ENCODE measurements around the gene LXN.

The LXN gene

GRCh38 chr3:158668506-158668905 lies 3.9 kb downstream of the LXN start:
- DNase-seq (ENCODE audit: low read depth) = no peak

- DNase-seq (ENCODE audit: low read depth) = no peak
Observed at GRCh38 chr3:158666416-158666815, 6.0 kb downstream of the LXN start.

- DNase-seq (ENCODE audit: low read depth) = no peak
Observed at GRCh38 chr3:158663832-158664231, 8.6 kb downstream of the LXN start.

- no peak for DNase-seq (ENCODE audit: low read depth)
Observed at GRCh38 chr3:158663246-158663645, 9.2 kb downstream of the LXN start.

GRCh38 chr3:158660711-158661110 lies 11.7 kb downstream of the LXN start:
- no peak for DNase-seq (ENCODE audit: low read depth)

GRCh38 chr3:158659454-158660237 lies 12.8 kb downstream of the LXN start:
- DNase-seq (ENCODE audit: low read depth) = no peak

GRCh38 chr3:158658889-158659288 lies 13.6 kb downstream of the LXN start:
- DNase-seq (ENCODE audit: low read depth) = no peak

GRCh38 chr3:158652463-158652862 lies 20.0 kb downstream of the LXN start:
- no peak for DNase-seq (ENCODE audit: low read depth)

- no peak for DNase-seq (ENCODE audit: low read depth)
Observed at GRCh38 chr3:158651192-158651591, 21.3 kb downstream of the LXN start.

- DNase-seq (ENCODE audit: low read depth) = no peak
Observed at GRCh38 chr3:158649791-158650190, 22.7 kb downstream of the LXN start.

GRCh38 chr3:158644345-158644908 lies 28.0 kb downstream of the LXN start, which contains the start of gene GFM1:
TSS of gene GFM1 (plus strand) at chr3:158644527. CDS start at chr3:158644635, 108 bp downstream.
- peak; percentile 88 for DNase-seq (ENCODE audit: low read depth)

GRCh38 chr3:158642474-158643210 lies 29.8 kb downstream of the LXN start:
- DNase-seq (ENCODE audit: low read depth) = no peak

- DNase-seq (ENCODE audit: low read depth) = no peak
Observed at GRCh38 chr3:158642005-158642404, 30.4 kb downstream of the LXN start.

- DNase-seq (ENCODE audit: low read depth) = no peak
Observed at GRCh38 chr3:158640646-158641045, 31.8 kb downstream of the LXN start.

GRCh38 chr3:158631981-158632380 lies 40.5 kb downstream of the LXN start:
- DNase-seq (ENCODE audit: low read depth) = no peak

- DNase-seq (ENCODE audit: low read depth) = no peak
Observed at GRCh38 chr3:158625881-158626280, 46.6 kb downstream of the LXN start.

- no peak for DNase-seq (ENCODE audit: low read depth)
Observed at GRCh38 chr3:158617982-158618875, 54.2 kb downstream of the LXN start.
